Neuronal stem cell (in vitro differentiated cells): Measurements from ENCODE around the gene LST1. TPM values are rescaled to one million over a fixed set of nuclear protein-coding genes. Genes with fewer than 3 reads are reported as not detected.

ENCODE experiments used
- DNase-seq: peaks from one replicate; pipeline ENCODE4 v3.0.0-alpha.2; 2013; ENCODE audit warnings: low spot score
- H2AFZ ChIP-seq: one replicate; pipeline ENCODE4 v1.6.1; 2013; ENCODE audit warnings: mild to moderate bottlenecking, low read length, inconsistent platforms
- H2AK5ac ChIP-seq: 2 replicates; pipeline ENCODE4 v1.6.1; 2013; ENCODE audit warnings: low read depth, mild to moderate bottlenecking, inconsistent platforms, low read length, moderate library complexity, mixed read lengths
- H2BK120ac ChIP-seq: 2 replicates; pipeline ENCODE4 v1.6.1; 2013; ENCODE audit warnings: low read depth, mild to moderate bottlenecking, inconsistent platforms, low read length, moderate library complexity, mixed read lengths
- H2BK12ac ChIP-seq: one replicate; pipeline ENCODE4 v1.6.1; 2013; ENCODE audit warnings: low read length, inconsistent platforms
- H2BK15ac ChIP-seq: 2 replicates; pipeline ENCODE4 v1.6.1; 2013; ENCODE audit warnings: mild to moderate bottlenecking, low read length, inconsistent platforms, mixed read lengths
- H2BK5ac ChIP-seq: one replicate; pipeline ENCODE4 v1.6.1; 2013; ENCODE audit warnings: inconsistent platforms, mild to moderate bottlenecking, low read length, moderate library complexity
- H3K14ac ChIP-seq: one replicate; pipeline ENCODE4 v1.6.1; 2013; ENCODE audit warnings: low read length, inconsistent platforms
- H3K18ac ChIP-seq: 2 replicates; pipeline ENCODE4 v1.6.1; 2013; ENCODE audit warnings: low read length, inconsistent platforms
- H3K23ac ChIP-seq: 2 replicates; pipeline ENCODE4 v1.6.1; 2013; ENCODE audit warnings: low read depth, mild to moderate bottlenecking, mixed read lengths, low read length, inconsistent platforms; ENCODE audit not compliant: poor library complexity
- H3K27ac ChIP-seq: replicated peaks from 3 replicates; pipeline ENCODE4 v1.5.1; 2013; ENCODE audit warnings: low read length, inconsistent platforms
- H3K27me3 ChIP-seq, 3 experiments: 2 replicates each; pipeline ENCODE4 v1.6.1; 2013; ENCODE audit warnings: low read length in 3 of 3, mild to moderate bottlenecking in 2 of 3, inconsistent platforms in 1 of 3, low read depth in 1 of 3, mixed read lengths in 1 of 3, moderate library complexity in 1 of 3; ENCODE audit not compliant: control insufficient read depth in 3 of 3, insufficient read depth in 3 of 3
- H3K36me3 ChIP-seq, 2 donors: replicated peaks in 1 of 2; 2 replicates each; pipeline ENCODE4 v1.6.1; 2013; ENCODE audit warnings: low read length in 2 of 2; ENCODE audit not compliant: control insufficient read depth in 2 of 2, insufficient read depth in 2 of 2
- H3K4ac ChIP-seq: 2 replicates; pipeline ENCODE4 v1.6.1; 2013; ENCODE audit warnings: inconsistent platforms, mild to moderate bottlenecking, low read length, moderate library complexity
- H3K4me1 ChIP-seq, 2 donors: 1 replicate in 1 of 2; 2 replicates in 1 of 2; pipeline ENCODE4 v1.6.1; 2013; ENCODE audit warnings: low read length in 2 of 2, low read depth in 1 of 2; ENCODE audit not compliant: control insufficient read depth in 2 of 2, insufficient read depth in 1 of 2
- H3K4me2 ChIP-seq: one replicate; pipeline ENCODE4 v1.6.1; 2013; ENCODE audit warnings: mild to moderate bottlenecking, low read length, inconsistent platforms; ENCODE audit not compliant: insufficient read depth, poor library complexity, severe bottlenecking
- H3K4me3 ChIP-seq, 2 donors: 2 replicates each; pipeline ENCODE4 v1.5.1; 2013; ENCODE audit warnings: low read length in 2 of 2, mild to moderate bottlenecking in 2 of 2, inconsistent platforms in 1 of 2, moderate library complexity in 1 of 2
- H3K79me1 ChIP-seq: one replicate; pipeline ENCODE4 v1.6.1; 2013; ENCODE audit warnings: low read depth, mild to moderate bottlenecking, inconsistent platforms, low read length, moderate library complexity
- H3K9ac ChIP-seq: one replicate; pipeline ENCODE4 v1.6.1; 2013; ENCODE audit warnings: mild to moderate bottlenecking, low read depth, low read length, inconsistent platforms; ENCODE audit not compliant: poor library complexity
- H3K9me3 ChIP-seq, 2 donors: replicated peaks in 1 of 2; 2 replicates each; pipeline versions ENCODE3 to v1.6.1; 2013; ENCODE audit warnings: low read length in 2 of 2, mild to moderate bottlenecking in 2 of 2, inconsistent platforms in 1 of 2, low read depth in 1 of 2, mixed read lengths in 1 of 2, moderate library complexity in 1 of 2; ENCODE audit not compliant: control insufficient read depth in 2 of 2, insufficient read depth in 1 of 2
- H4K8ac ChIP-seq: one replicate; pipeline ENCODE4 v1.6.1; 2013; ENCODE audit warnings: low read depth, mild to moderate bottlenecking, inconsistent platforms, low read length, moderate library complexity
- H4K91ac ChIP-seq: one replicate; pipeline ENCODE4 v1.6.1; 2013; ENCODE audit warnings: low read length, low read depth, mild to moderate bottlenecking, inconsistent platforms; ENCODE audit not compliant: poor library complexity
- WGBS, 2 donors: extraction: QIAGEN DNeasy Blood & Tissue Kit; methylation state at CpG; one replicate each; pipeline ENCODE4 v1.1.7; 2013; ENCODE audit warnings: missing lambda C conversion rate in 2 of 2, mixed read lengths in 1 of 2; ENCODE audit not compliant: insufficient read length in 2 of 2, insufficient replicate concordance in 1 of 2; ENCODE audit errors: extremely low coverage in 2 of 2; 5-methylcytosine and 5-hydroxymethylcytosine counted together
- polyA plus RNA-seq, 2 experiments: library from polyadenylated mRNA; stranded (reverse); fragments of 200-250 nt; gene quantifications; one replicate each; pipeline ENCODE4 v1.2.3, GENCODE V29; 2013

The LST1 gene
- 0.81 TPM for polyA plus RNA-seq (2013, experiment 1 of 2)
- polyA plus RNA-seq (2013, experiment 2 of 2) = 0.73 TPM

DNA sequence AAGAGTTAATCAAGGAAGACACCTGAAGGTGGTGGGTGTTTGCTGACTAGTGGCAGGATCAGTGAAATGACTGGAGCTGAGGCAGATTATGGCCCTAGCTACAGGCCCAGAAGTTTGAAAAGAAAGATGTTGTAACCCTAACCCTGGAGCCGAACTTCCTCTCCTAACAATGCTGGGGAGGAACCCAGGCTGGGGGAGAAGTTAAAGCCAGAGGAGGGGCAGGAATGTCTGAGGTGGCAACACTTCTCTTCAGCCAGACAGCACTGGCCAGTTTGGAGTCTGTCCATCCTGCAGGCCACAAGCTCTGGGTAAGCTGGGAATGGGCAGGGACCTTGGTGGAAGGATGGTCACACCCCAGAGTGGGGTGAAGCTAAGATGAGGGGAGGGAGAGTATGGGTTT, at the start of gene LST1:
TSS of gene LST1 (plus strand) at position 270 of the 400 bp plus-strand sequence. CDS start 1,023 bp downstream, outside the sequence.
- H2AK5ac ChIP-seq = no peak within 1 kb of the TSS
- H2AFZ ChIP-seq = no peak within 1 kb of the TSS
- peaks cover 0 to 19% (median 9%) of the 10 kb centered on the region in 3 experiments for H3K27me3 ChIP-seq
- H4K91ac ChIP-seq = no peak within 1 kb of the TSS
- peak within 1 kb of the TSS; percentile 20 for H2BK15ac ChIP-seq
- H3K79me1 ChIP-seq = no peaks in the 10 kb centered on the region
- no CpG with 5 or more reads among the region's 1 CpG for WGBS, 2 donors
- no peak within 1 kb of the TSS for H3K4me3 ChIP-seq
- peak within 1 kb of the TSS; percentile 65 for H3K18ac ChIP-seq
- H3K36me3 ChIP-seq = no peaks in the 10 kb centered on the region
- no peak within 1 kb of the TSS for H4K8ac ChIP-seq
- no peak within 1 kb of the TSS for H3K4me2 ChIP-seq
- H2BK120ac ChIP-seq = no peak within 1 kb of the TSS
- peak within 1 kb of the TSS; percentile 29 for H3K23ac ChIP-seq
- H3K4me1 ChIP-seq = peaks cover 4% of the 10 kb centered on the region in 2 donors
- no peak within 1 kb of the TSS for H2BK12ac ChIP-seq
- H3K14ac ChIP-seq = no peak within 1 kb of the TSS
- H3K9me3 ChIP-seq = no peaks in the 10 kb centered on the region
- H3K27ac ChIP-seq = no peak within 1 kb of the TSS
- DNase-seq = no peak
- H3K9ac ChIP-seq = no peak within 1 kb of the TSS
- no peak within 1 kb of the TSS for H2BK5ac ChIP-seq
- H3K4ac ChIP-seq = no peak within 1 kb of the TSS

DNA sequence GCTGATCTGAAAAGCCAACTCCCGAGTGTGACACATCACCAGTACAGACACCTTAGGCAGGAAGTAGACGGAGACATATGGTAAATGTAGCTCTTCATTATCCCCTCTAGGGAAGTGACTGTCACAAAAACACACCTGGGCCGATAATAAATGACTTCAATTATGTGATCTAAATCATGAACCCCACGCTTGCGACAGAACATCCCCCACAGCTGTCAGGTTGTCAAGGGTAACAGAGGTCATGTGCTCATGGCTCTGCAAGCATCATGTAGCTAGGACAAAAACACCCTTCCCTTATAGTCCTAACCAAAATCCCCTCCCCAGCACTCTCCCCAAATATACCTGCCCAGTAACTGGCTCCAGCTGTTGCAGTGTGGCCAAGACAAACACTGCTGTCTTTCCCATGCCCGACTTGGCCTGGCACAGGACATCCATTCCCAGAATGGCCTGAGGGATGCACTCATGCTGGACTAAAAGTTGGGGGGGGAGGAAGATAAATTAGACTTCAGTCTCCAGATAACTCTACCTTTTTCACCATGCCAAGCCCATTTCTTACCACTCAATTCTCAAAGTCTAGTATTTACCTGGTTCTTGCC, 47.2 kb upstream of the LST1 start:
- Histone ChIP-seq H3K23ac (no peak overlapping the region), H3K4ac (no peak overlapping the region), H3K4me2 (no peak overlapping the region), H3K27ac (no peak overlapping the region), H3K79me1 (peaks cover 12% of the 10 kb centered on the region), H2BK5ac (no peak overlapping the region), H2AK5ac (no peak overlapping the region), H4K8ac (no peak overlapping the region), H3K14ac (no peak overlapping the region), H3K4me3 (no peak overlapping the region), H2BK12ac (no peak overlapping the region), H3K9me3 (no peaks in the 10 kb centered on the region), H3K18ac (no peak overlapping the region), H3K9ac (no peak overlapping the region), H4K91ac (no peak overlapping the region), H2BK15ac (no peak overlapping the region), H2BK120ac (no peak overlapping the region), H2AFZ (no peak overlapping the region), H3K27me3 (no peaks in the 10 kb centered on the region), H3K36me3 (peaks cover 53 to 72% of the 10 kb centered on the region in 2 donors), H3K4me1 (peaks cover 8 to 23% of the 10 kb centered on the region in 2 donors)
- no peak for DNase-seq
- no CpG with 5 or more reads among the region's 6 CpGs for WGBS, 2 donors

DNA sequence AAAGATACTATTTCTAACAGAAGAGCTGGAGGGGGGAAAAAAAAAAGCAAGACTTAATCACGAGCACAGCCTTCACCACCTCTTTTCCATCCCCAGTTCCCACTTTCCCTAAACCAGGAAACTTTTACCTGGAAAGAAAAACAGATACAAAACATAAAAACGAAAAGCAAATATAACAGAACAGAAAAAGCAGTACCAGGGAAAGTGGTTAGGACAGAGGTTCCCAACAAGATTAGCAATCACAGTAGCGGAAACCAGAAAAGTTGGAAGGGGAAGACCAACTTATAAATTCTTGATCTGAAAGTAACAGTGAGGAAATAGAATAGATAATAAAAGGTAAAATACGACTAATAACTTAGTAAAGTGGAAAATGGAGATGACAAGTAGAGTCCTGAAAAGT, 45.4 kb upstream of the LST1 start:
- peaks cover 4% of the 10 kb centered on the region for H3K79me1 ChIP-seq
- no peaks in the 10 kb centered on the region for H3K9me3 ChIP-seq
- H3K9ac ChIP-seq = no peak overlapping the region
- no peak overlapping the region for H3K18ac ChIP-seq
- no peak for DNase-seq
- no peak overlapping the region for H2BK5ac ChIP-seq
- no peak overlapping the region for H2BK120ac ChIP-seq
- H3K23ac ChIP-seq = no peak overlapping the region
- no peak overlapping the region for H4K91ac ChIP-seq
- H2AFZ ChIP-seq = no peak overlapping the region
- no peak overlapping the region for H2BK15ac ChIP-seq
- H3K14ac ChIP-seq = no peak overlapping the region
- H4K8ac ChIP-seq = no peak overlapping the region
- H3K4me3 ChIP-seq = peak overlapping the region; percentile 87 to 92
- H3K4me1 ChIP-seq = peaks cover 8 to 23% of the 10 kb centered on the region in 2 donors
- no peak overlapping the region for H3K27ac ChIP-seq
- no CpG with 5 or more reads among the region's 4 CpGs for WGBS, 2 donors
- H3K4ac ChIP-seq = no peak overlapping the region
- no peak overlapping the region for H2BK12ac ChIP-seq
- no peak overlapping the region for H2AK5ac ChIP-seq
- no peaks in the 10 kb centered on the region for H3K27me3 ChIP-seq
- H3K4me2 ChIP-seq = peak overlapping the region; percentile 75
- H3K36me3 ChIP-seq = peaks cover 37 to 55% of the 10 kb centered on the region in 2 donors

DNA sequence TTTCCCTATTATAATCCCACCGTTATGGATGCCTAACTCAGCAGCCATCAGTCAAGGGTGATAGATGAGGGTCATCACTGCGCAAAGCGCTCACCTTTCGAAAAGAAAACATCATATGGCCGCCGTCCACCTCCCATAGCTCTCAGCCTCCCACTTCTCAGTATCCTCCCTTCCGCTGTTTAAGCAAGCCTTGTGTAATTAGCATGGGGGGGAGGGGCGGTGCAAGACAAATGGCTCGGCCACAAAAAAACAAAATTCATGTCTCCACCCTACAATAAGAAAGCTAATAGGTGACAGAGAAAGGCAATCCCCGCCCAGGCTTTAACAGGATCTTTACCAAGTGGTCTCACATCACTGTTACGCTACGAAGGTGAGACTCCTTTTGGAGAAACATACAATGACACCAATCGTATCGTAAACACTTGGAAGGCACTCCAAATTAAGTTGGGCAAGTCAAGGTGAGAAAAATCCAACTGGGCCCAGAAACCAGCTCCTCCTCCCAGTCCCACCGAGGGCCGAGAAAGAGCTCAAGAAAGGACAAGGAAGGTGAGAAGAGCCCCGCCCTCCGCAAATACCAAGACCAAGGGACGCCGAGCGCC, 44.9 kb upstream of the LST1 start:
- H3K27ac ChIP-seq = peak overlapping the region; percentile 89
- no peak overlapping the region for H2AK5ac ChIP-seq
- WGBS, 2 donors = no CpG with 5 or more reads among the region's 21 CpGs
- no peaks in the 10 kb centered on the region for H3K9me3 ChIP-seq
- peak overlapping the region; percentile 95 for H2BK5ac ChIP-seq
- no peaks in the 10 kb centered on the region for H3K27me3 ChIP-seq
- H4K91ac ChIP-seq = peak overlapping the region; percentile 27
- no peak overlapping the region for H2BK15ac ChIP-seq
- peak overlapping the region; percentile 82 for H3K9ac ChIP-seq
- no peak overlapping the region for H2BK120ac ChIP-seq
- H2AFZ ChIP-seq = peak overlapping the region; percentile 41
- no peak overlapping the region for H4K8ac ChIP-seq
- peak overlapping the region; percentile 75 for H3K4me2 ChIP-seq
- H3K14ac ChIP-seq = no peak overlapping the region
- no peak overlapping the region for H3K4ac ChIP-seq
- peaks cover 4% of the 10 kb centered on the region for H3K79me1 ChIP-seq
- peak overlapping the region; percentile 92 for H3K18ac ChIP-seq
- no peak overlapping the region for H3K23ac ChIP-seq
- DNase-seq = peak; percentile 29
- H3K4me3 ChIP-seq = peak overlapping the region; percentile 87 to 92
- peaks cover 13 to 26% of the 10 kb centered on the region in 2 donors for H3K4me1 ChIP-seq
- H3K36me3 ChIP-seq = peaks cover 32 to 50% of the 10 kb centered on the region in 2 donors
- H2BK12ac ChIP-seq = no peak overlapping the region
